Measurements from ENCODE around the gene TDRD9.

TDRD9 gene

GRCh38 chr14:104092931-104093365 lies 164.7 kb downstream of the TDRD9 start:
- TF ChIP-seq, protein P1, sequence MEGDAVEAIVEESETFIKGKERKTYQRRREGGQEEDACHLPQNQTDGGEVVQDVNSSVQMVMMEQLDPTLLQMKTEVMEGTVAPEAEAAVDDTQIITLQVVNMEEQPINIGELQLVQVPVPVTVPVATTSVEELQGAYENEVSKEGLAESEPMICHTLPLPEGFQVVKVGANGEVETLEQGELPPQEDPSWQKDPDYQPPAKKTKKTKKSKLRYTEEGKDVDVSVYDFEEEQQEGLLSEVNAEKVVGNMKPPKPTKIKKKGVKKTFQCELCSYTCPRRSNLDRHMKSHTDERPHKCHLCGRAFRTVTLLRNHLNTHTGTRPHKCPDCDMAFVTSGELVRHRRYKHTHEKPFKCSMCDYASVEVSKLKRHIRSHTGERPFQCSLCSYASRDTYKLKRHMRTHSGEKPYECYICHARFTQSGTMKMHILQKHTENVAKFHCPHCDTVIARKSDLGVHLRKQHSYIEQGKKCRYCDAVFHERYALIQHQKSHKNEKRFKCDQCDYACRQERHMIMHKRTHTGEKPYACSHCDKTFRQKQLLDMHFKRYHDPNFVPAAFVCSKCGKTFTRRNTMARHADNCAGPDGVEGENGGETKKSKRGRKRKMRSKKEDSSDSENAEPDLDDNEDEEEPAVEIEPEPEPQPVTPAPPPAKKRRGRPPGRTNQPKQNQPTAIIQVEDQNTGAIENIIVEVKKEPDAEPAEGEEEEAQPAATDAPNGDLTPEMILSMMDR (IDR thresholded peaks at IDR 0.05; ENCODE audit: low read depth, low read length, missing control alignments) = no peak
- H3K4me3 ChIP-seq (ENCODE audit: low read depth, low read length) = no peak overlapping the region
- in situ Hi-C loops (cut with HindIII; ENCODE audit: low sequenced_read_pairs) = no loop called here
- no peak for DNase-seq (ENCODE audit: low read depth)

DNA sequence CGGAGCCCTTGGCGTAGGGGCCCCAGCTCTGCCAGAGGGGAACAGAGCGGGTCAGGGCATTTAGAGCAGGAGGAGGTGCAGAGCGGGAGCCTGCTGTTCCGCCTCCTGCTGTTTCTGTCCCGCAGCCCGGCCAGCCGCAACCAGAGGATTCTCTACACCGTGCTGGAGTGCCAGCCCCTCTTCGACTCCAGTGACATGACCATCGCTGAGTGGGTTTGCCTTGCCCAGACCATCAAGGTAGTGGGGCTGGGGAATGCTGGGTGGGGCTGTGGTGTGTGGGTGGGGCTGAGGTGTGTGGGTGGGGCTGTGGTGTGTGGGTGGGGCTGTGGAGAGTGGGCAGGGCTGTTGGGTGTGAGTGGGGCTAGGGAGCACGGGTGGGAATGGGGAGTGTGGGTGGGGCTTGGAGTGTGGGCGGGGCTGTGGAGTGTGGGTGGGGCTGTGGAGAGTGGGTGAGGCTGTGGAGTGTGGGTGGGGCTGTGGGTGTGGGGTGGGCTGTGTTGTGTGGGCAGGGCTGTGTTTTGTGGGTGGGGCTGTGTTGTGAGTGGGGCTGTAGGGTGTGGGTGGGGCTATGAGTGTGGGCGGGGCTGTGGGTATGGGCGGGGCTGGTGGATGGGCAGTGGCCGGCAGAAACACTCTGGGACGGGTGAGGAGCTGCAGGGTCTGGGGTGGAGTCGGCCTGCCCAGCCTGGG lies 165.3 kb downstream of the TDRD9 start:
- TF ChIP-seq, protein P1 (IDR thresholded peaks at IDR 0.05; ENCODE audit: low read depth, low read length, missing control alignments) = no peak
- DNase-seq (ENCODE audit: low read depth) = no peak
- no peak overlapping the region for H3K4me3 ChIP-seq (ENCODE audit: low read depth, low read length)
- in situ Hi-C loops (cut with HindIII; ENCODE audit: low sequenced_read_pairs) = no loop called here

GRCh38 chr14:104094056-104094708 lies 165.9 kb downstream of the TDRD9 start:
- TF ChIP-seq, protein P1 (IDR thresholded peaks at IDR 0.05; ENCODE audit: low read depth, low read length, missing control alignments) = no peak
- in situ Hi-C loops (cut with HindIII; ENCODE audit: low sequenced_read_pairs) = no loop called here
- H3K4me3 ChIP-seq (ENCODE audit: low read depth, low read length) = no peak overlapping the region

GRCh38 chr14:104094709-104095425 lies 166.6 kb downstream of the TDRD9 start:
- TF ChIP-seq, protein P1 (IDR thresholded peaks at IDR 0.05; ENCODE audit: low read depth, low read length, missing control alignments) = peak; percentile 72
- no peak overlapping the region for H3K4me3 ChIP-seq (ENCODE audit: low read depth, low read length)
- DNase-seq (ENCODE audit: low read depth) = no peak
- in situ Hi-C loops (cut with HindIII; ENCODE audit: low sequenced_read_pairs) = no loop called here

More at GRCh38 chr14:104094056-104094708, 165.9 kb downstream of the TDRD9 start:
- no peak for DNase-seq (ENCODE audit: low read depth)

DNA sequence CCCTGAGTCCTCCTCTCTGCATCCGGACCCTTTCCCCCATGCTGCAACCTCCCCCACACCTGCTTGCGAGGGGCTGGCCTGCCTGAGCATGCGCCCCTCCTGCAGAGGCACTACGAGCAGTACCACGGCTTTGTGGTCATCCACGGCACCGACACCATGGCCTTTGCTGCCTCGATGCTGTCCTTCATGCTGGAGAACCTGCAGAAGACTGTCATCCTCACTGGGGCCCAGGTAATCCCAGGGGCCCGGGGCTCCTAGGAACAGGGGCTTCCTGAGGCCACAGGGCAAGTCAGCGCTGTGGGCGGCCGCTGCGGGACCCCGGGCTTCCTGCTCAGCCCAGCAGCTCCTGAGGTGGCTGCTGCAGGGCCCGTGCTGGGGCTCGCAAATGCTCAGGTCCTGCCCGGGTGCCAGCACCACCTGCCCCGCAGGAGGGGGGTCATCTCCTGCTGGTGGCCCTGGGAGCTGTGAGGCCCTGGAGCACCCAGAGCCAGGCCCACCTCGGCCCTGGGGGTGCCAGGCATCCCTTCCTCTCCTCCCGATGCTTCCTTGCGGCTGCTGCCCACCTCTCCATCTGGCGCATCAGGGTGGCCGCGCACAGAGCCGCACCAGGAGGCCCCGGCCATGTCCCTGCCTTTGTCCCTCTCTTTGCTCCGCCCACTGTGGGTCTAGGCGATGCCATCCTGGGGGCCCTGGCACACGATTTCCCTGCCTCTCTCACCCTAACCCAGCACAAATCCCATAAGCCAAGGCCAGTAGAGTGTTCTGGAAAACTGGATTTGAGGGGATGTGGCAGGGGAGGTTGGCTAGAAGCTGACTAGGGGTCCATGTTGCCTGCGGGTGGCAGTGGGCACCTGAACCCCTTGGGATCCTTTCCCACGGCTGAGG lies 167.4 kb downstream of the TDRD9 start:
- no peak for DNase-seq (ENCODE audit: low read depth)
- TF ChIP-seq, protein P1 (IDR thresholded peaks at IDR 0.05; ENCODE audit: low read depth, low read length, missing control alignments) = no peak
- no peak overlapping the region for H3K4me3 ChIP-seq (ENCODE audit: low read depth, low read length)
- in situ Hi-C loops (cut with HindIII; ENCODE audit: low sequenced_read_pairs) = no loop called here

- DNase-seq (ENCODE audit: low read depth) = no peak
- TF ChIP-seq, protein P1 (IDR thresholded peaks at IDR 0.05; ENCODE audit: low read depth, low read length, missing control alignments) = no peak
- in situ Hi-C loops (cut with HindIII; ENCODE audit: low sequenced_read_pairs) = no loop called here
- no peak overlapping the region for H3K4me3 ChIP-seq (ENCODE audit: low read depth, low read length)
Measured at GRCh38 chr14:104096318-104096717, 168.1 kb downstream of the TDRD9 start.

Measured in astrocyte of the cerebellum (primary cell).